SH-SY5Y (cell line): ENCODE measurements around the gene OR5L1.

Experiments
- GATA2 ChIP-seq: IDR thresholded peaks from 2 replicates; pipeline ENCODE4 v1.6.1; 2011; ENCODE audit warnings: mild to moderate bottlenecking, low read depth, low read length
- GATA3 ChIP-seq: IDR thresholded peaks from 2 replicates; pipeline ENCODE4 v1.6.1; 2011; ENCODE audit warnings: low read depth, mild to moderate bottlenecking, low read length, moderate library complexity

OR5L1 gene

GRCh38 chr11:55811067-55811466, at the start of gene OR5L1:
OR5L1 (plus strand) TSS chr11:55811367; CDS start chr11:55811467, 100 bp downstream.
- TF ChIP-seq GATA3 (no peak), GATA2 (no peak)

GRCh38 chr11:55773138-55773537, 38.0 kb upstream of the OR5L1 start, which contains the start of gene OR5D13:
OR5D13 (plus strand) TSS chr11:55773438; CDS start chr11:55773438, 0 bp downstream.
- TF ChIP-seq GATA3 (no peak), GATA2 (no peak)

DNA sequence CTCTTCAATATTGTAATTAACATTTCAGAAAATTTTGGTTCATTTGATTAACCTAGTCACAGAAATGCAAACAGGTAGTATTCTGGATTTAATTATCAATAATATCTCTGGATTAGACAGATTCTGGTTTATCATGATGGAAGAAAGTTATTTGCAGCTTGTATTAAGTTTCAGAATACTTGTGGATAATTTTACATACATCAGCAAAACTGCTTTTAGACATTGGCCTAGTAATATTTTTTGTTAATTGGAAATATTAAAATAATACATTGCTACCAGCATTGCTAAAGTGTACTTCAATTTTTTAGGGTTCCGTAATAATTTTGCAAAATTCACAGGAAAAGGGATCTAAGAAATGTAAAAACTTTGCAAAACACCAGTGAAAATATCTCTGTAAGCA, 19.6 kb upstream of the OR5L1 start:
- TF ChIP-seq GATA3 (no peak), GATA2 (no peak)

GRCh38 chr11:55793321-55793720, 17.8 kb upstream of the OR5L1 start:
- TF ChIP-seq GATA2: no peak

DNA sequence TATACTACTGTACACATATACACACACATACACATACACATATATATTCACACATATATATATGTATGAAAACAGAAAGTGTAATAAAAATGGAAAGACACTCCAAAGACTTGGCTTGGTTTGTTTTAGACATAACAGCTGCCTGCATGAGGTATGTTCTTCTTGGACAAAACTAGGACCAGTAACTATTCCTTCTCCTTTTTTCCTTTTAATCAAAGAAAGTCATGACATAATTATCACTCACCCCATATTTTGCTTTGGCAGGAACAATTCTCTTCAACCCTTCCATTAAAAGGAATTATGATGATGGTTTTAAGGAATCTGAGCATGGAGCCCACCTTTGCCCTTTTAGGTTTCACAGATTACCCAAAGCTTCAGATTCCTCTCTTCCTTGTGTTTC, 15.9 kb upstream of the OR5L1 start, which contains the start of gene OR5D14:
TSS of gene OR5D14 (plus strand) at position 301 of the 400 bp plus-strand sequence. CDS start at position 301, 0 bp downstream.
- TF ChIP-seq GATA2: no peak
- no peak for TF ChIP-seq GATA3

DNA sequence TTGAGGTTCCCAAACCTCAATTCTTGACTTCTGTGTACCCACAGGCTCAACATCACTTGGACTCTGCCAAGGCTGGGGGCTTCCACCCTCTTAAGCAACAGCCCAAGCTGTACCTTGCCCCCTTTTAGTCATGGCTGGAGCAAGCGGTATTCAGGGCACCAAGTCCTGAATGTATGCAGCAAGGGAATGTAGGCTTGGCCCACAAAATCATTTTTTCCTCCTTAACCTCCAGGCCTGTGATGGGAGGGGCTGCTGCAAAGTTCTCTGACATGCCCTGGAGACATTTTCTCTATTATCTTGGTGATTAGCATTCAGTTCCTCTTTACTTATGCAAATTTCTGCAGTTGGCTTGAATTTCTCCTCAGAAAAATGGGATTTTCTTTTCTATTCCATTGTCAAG, 4.9 kb upstream of the OR5L1 start:
- TF ChIP-seq GATA3 (no peak), GATA2 (no peak)

DNA sequence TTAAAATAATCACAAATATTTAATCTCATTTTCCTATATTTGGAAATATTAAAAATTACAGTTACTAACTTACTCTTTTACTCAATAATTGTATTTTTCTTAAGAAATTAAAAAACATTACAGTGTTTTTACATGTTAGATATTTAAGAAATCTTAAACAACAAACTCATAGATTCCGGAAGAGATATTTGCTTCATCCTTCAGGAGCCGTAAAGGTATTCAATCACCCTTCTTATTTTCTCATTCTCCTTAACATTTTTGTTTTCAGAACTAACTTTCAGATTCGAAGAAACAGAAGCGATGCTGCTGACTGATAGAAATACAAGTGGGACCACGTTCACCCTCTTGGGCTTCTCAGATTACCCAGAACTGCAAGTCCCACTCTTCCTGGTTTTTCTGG, 8.2 kb downstream of the OR5L1 start, which contains the start of gene OR5D18:
TSS of gene OR5D18 (plus strand) at position 301 of the 400 bp plus-strand sequence. CDS start at position 301, 0 bp downstream.
- no peak for TF ChIP-seq GATA2
- no peak for TF ChIP-seq GATA3

DNA sequence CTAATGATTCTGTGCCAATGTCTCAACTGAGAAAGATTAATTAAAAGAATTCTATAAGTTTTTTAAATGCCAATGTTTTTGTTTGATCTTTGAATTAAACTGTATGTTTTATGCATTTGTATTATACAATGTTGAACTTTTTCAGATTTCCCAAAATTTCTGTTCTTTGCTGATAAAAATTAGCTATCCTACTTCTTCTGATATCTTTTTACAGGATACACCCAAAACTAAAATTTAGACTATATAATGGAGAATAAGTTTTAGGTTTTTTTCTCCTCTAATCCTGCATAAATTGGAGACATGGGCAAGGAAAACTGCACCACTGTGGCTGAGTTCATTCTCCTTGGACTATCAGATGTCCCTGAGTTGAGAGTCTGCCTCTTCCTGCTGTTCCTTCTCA, 15.8 kb downstream of the OR5L1 start, which contains the start of gene OR5L2:
TSS of gene OR5L2 (plus strand) at position 301 of the 400 bp plus-strand sequence. CDS start at position 301, 0 bp downstream.
- no peak for TF ChIP-seq GATA2
- no peak for TF ChIP-seq GATA3

DNA sequence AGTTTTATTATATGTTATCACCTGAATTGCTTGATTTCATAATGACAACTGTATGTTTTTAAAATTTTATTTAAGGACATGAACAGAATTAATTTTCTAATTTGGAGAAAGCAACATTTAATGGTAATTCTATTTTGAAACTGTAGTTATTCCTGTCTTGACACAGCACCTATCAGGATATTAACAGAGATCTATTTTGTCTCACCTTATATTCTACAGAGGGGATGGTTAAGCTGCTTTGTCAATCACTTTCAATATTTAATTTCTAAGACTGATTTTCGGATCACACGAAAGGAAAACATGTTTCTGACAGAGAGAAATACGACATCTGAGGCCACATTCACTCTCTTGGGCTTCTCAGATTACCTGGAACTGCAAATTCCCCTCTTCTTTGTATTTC, 27.3 kb downstream of the OR5L1 start, which contains the start of gene OR5D16:
TSS of gene OR5D16 (plus strand) at position 301 of the 400 bp plus-strand sequence. CDS start at position 301, 0 bp downstream.
- no peak for TF ChIP-seq GATA2
- TF ChIP-seq GATA3: no peak

DNA sequence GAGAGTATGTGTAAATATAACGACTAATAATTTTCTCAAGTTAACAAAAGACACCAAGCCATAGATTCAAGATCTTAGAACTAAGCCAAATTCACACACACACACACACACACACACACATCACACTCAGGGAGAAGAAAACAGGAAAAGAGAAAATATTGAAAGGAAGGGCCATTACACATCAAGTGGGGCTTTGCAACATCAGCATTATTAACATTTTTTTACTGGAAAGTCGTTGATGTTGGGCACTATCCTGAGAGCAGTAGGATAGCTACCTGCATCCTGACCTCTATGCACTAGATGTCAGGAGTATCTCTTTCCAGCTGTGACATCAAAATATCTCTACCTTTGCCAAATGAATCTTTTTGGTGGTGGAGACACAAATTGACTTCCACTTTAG, 36.3 kb downstream of the OR5L1 start:
- TF ChIP-seq GATA3 (no peak), GATA2 (no peak)

DNA sequence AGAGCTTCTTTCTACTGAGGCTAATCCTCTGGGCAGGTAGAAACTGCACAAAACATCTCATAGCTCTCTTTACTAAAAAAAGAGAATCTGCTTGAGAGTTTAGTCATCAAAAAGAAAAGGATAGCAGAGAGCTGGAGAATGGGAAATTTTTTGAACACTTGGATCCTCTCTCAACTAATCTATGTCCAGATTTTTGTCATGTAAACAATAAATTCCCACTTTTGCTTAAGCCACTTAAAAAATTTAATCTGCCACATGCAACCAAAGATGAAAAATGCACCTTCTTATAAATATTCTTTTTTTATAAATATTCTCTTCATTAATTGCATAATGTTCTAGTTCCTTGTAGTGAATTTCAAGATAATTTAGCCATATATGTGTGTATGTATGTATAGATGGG, 37.9 kb downstream of the OR5L1 start:
- no peak for TF ChIP-seq GATA2
- no peak for TF ChIP-seq GATA3

GRCh38 chr11:55852141-55852540, 41.0 kb downstream of the OR5L1 start:
- TF ChIP-seq GATA2 (no peak), GATA3 (no peak)

- no peak for TF ChIP-seq GATA3
- no peak for TF ChIP-seq GATA2
Observed at GRCh38 chr11:55854704-55855103, 43.5 kb downstream of the OR5L1 start.
